HG02763 (cell line): ENCODE measurements around the gene TRIP11.
A peak's percentile ranks its signal among the peaks of the same experiment; 100 is the strongest.
"Not testable (repeated sequence)": the region's sequence is repeated elsewhere in the genome, so short reads cannot be mapped to it uniquely, and the experiment has no call there.

Experiments
- ATAC-seq: cut with Tn5 transposase; IDR thresholded peaks from one replicate; pipeline ENCODE4 v1.9.1; 2021; ENCODE audit warnings: mild to moderate bottlenecking, moderate library complexity; ENCODE audit not compliant: unreplicated experiment

Gene TRIP11

DNA sequence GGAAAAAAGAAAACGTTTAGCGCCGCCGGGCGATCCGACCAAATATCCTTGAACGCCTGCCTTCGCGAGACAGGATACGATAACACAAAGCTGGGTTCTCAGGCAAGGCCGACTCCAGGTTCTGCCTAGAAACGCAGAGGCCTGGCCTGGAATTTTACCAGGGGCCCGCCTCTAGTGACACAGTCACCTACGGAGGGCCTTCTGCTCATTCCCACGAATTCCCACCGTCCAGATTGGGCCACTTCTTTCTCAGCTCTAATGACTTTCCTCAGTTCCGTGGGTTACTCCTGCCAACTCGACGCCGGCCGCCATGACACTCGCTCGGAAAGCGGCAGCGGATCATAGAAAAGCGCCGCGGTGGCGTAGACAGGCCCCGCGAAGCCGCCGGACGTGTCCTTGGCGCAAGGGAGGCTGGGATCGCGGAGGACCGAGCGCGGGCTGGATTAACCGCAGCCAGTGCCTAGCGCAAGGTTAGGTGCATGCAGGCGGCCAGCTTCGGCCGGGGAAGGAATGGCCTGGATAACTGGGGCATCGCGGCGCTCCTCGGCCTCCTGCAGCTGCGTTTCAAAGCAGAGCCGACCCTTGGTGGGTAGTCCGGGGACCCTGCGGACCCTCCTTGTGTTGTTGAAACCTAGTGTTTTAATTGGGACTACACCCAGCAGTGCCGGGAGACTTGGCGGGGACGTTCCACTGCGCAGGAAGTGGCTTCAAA, at the start of gene TRIP11:
Gene TRIP11, minus strand, starts transcription at position 341 of the 712 bp plus-strand sequence. CDS start 374 bp downstream, outside the sequence.
- peak; percentile 98 for ATAC-seq

DNA sequence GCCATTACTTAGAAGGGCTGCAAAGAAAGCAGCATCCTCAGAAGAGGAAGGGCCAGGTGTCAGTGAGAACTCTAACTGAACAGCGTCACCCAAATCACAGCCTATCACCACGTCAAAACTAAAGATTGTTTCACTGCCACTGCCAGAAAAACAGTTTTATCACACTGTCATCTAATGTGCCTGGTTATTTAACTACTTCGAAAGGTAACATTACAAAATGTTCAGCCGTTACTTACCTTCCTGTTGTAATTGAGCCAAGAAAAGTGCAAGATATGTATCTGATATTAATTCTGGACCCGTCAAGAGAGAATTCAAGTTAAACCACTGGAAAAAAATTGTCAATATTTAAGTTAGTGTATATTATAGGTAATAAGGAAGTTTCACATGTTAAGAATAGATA, 48.6 kb upstream of the TRIP11 start:
- no peak for ATAC-seq

DNA sequence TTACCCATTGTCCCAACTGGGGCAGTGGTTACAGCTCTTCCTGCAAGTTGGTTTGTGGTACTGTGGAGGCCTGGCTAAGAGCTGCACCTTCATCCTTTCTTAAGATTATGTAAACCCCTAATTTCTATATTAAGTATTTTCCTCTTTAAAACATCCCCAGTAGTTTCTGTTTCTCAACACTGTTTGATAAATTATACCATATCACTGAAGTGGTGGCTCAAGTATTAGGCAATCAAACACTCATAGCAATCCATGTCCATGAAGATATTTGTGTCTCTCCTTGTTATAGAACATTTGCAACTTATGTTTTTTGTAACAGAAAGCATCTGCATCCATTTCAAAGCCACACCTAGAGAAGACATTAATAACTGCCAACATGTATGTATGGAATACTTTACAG, 34.7 kb upstream of the TRIP11 start:
- no peak for ATAC-seq

DNA sequence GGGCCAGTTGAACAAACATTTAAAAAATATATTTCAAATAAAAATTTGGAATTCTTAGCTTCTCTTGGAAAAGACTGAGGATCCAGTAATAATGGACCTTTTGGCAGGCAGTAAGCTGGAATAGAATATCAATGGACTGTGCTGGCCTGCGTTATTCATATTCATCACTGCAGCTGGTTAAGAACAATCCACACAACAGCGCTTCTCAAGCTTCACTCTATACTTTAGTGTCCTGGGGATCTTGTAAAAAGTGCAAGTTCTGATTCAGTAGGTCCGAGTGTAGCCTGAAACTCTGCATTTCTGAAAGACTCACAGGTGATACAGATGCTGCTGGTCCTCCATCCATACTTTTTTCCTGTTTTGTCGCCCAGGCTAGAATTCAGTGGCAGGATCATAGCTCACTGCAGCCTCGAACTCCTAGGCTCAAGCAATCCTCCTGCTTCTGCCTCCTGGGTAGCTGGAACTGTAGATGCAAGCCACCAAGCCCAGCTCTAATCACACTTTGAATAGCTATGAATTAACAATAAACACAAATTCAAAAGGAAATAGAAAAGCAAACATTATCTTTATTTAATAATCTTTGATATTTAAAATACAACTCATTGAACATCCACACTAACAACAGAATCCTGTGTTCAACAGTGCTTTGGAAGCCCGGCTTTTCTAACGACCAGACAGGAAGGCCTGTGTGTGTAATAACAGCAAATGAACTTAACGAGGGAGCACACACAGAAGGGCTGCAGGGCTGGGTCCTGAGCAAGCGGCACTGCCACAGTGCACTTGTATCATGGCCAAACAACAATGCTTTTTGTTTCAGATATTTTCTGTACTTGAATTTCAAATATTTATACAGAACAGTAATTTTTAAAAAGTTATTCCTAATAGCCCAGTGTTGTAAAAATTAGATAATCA, 18.4 kb upstream of the TRIP11 start:
- no peak for ATAC-seq

DNA sequence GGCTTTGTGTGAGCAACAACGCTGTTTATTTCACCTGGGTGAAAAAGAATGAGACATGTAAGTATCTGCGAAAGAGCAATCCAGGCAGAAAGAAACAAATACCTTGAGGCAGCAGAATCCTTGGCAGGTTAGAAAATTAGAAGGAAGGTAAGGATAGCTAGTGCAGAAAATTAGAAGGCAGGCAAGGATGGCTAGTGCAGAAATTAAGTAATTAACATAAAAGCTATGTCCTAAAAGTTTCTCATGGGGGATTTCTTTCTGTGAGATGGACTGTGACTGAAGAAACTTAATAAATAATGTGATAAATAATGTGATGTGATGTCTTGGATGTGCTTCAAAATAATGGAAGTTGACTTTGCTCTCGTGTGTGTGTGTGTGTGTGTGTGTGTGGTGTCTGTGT, 9.9 kb upstream of the TRIP11 start:
- no peak for ATAC-seq

DNA sequence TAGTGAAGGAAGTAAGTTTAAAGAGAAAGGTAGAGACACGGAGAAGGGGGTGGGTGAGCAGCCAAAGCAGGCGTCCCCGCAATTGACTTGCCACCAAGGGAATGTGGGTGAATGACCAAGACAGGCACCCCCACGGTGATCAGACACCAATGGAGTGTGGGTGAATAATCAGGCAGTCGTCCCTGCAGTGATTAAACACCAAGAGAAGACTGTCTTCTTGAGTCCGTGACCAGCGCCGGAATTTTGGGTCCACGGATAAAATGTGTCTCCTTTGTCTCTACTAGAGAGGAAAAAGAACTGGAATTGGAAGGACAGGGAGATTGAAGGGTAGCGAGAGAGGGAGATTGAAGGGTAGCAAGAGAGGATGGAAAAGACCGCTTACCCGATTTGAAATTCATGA, 9.4 kb upstream of the TRIP11 start:
- not testable (repeated sequence) for ATAC-seq

DNA sequence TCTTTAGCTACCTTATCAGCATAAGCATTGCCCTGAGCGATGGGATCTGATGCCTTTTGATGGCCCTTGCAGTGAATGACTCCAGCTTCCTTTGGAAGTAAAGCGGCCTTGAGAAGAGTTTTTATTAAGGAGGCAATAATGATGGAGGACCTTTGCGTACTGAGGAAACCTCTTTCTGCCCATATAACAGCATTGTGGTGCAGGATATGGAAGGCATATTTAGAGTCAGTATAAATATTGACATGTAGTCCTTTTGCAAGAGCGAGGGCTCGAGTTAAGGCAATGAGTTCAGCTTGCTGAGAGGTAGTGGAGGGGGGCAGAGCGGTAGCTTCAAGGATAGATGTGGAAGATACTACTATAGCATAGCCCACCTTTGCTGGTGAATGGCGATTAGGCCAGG, 6.0 kb upstream of the TRIP11 start:
- ATAC-seq: not testable (repeated sequence)

DNA sequence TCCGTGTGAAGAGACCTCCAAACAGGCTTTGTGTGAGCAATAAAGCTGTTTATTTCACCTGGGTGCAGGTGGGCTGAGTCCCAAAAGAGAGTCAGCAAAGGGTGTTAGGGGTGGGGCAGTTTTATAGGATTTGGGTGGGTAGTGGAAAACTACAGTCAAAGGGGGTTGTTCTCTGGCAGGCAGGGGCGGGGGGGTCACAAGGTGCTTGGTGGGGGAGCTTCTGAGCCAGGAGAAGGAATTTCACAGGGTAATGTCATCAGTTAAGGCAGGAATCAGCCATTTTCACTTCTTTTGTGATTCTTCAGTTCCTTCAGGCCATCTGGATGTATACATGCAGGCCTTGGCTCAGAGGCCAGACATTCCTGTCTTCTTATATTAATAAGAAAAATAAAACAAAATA, 1.9 kb upstream of the TRIP11 start:
- ATAC-seq: not testable (repeated sequence)

DNA sequence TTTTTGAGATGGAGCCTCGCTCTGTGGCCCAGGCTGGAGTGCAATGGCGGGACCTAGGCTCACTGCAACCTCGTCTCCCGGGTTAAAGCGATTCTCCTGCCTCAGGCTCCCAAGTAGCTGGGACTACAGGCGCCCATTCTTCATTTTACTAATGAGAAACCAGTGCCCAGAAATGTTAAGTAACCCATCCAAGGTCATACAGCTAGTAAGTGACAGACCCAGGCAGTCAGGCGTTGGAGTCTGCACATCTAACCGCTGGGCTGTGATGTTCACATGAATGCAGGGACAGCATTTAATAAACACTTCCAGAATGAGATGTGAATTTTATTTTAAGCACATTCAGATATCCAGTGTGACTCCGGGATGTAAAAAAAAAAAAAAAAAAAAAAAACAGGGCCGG, 1.3 kb upstream of the TRIP11 start:
- no peak for ATAC-seq

DNA sequence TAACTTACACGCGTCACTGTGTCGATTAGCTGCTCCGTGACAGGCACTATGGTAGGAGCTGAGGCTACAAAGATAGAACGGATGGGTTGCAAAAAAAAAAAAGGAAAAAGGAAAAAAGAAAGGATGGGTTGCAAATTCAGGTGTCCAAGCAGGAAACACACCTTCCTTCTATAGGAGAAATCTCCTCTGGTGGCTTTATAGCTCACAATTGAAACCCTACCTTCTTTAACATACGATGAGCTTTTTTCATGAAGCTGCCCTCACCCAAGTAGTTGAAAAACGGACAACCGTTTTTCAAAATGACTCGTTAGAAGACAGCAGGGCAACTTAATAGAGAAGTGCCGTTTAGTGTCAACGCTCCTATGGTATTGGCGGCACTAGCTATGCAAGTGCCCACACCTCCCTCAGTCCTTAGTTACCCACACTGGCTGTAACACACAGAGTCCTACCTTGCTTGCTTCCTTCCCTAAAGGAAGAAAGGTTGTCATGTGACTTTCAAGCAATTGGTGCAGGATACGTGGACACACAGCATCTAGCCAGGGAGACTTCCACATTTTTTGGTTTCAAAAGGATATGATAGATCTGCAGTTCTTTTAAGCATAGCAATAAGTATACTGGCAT, 682 bp upstream of the TRIP11 start:
- no peak for ATAC-seq

DNA sequence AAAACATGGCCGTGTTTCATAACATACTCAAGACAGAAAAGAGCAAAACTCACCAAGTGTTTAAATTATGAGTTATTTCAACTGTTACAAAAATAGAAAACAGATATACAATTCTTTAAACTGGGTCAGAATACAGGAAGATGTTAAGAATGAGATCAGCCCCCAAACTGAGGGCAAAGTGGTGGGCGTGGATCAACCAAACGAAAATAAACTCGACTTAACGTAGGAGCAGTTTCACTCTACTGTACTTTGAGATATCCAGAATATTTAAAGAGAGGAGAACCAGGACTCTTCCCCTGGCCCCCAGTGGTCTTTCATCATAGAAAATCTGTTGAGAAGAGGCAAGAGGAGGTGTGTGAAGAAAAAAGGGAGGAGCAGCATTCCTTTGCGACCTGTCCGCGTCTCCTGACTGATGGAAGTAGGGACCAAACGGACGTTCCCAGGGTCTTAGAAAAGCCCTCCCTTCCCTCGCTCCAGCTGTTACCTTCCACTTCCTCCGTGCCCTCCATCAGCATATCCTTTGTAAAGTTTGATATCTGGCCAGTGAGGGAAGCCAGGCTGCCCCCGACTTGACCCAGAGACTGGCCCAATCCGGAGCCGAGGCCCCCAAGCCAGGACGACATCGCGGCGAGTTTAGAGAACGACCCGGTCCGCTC, 668 bp downstream of the TRIP11 start:
- peak; percentile 12 for ATAC-seq

DNA sequence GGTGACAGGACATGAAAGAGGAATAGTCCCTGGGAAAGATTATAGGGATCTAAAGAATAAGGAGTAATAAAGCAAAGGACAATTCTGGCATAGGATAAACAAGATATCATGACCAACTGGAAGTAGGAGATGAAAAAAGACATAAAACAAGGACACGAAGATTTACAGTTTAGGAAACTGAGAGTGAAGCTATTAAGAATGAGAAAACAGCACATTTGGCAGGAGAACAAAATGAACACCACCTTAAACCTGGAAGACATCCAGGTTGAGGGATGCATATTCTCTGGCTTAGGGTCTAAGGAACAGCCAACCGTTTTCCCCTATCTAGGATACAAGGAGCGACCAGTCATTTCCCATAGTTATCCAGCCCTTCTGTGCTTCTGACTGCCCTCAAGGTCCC, 1.9 kb downstream of the TRIP11 start:
- no peak for ATAC-seq

DNA sequence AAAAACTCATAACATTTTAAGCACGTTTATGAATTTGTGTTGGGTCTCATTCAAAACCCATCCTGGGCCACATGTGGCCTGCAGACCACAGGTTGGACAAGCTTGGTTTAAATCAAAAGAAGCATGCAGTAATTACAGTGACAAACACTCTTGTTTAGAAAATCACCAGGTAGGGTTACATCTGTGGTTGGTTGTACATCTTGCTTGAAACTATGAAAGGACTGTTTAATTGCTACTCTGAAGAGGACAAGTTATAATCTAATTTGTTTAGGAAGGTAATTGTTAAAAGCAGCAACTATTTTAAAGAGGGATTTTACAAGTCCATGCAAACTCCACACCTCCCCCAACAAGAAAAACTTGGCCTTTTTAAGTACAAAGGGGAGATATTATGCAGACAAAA, 4.0 kb downstream of the TRIP11 start:
- no peak for ATAC-seq

DNA sequence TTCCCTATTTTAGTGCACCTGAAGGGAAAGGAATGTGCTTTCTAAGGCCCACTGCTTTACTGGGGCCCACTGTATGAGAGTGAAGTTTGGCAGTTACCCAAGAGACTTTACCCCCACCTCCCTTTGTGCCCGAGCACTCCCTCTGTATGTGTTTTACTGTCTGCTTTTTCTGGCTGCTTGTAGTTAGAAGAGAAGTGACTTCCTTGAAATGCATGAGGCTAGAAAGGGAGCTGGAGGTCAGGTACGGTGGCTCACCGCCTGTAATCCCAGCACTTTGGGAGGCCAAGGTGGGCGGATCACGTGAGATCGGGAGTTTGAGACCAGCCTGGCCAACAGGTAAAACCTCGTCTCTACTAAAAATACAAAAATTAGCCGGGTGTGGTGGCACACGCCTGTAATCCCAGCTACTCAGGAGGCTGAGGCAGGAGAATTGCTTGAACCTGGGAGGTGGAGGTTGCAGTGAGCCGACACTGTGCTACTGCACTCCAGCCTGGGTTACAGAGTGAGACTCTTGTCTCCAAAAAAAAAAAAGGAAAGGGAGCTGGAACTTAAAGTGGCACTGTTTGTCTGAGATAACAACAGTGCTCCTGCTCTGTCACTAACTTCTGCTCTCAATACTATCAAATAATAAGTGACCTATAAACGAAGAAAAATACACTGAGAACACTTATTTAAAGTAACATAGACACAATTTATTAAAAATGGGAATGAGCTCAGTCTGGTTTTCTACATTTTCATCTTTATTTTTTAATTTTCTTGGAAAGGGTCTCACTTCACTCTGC, 5.8 kb downstream of the TRIP11 start:
- no peak for ATAC-seq

DNA sequence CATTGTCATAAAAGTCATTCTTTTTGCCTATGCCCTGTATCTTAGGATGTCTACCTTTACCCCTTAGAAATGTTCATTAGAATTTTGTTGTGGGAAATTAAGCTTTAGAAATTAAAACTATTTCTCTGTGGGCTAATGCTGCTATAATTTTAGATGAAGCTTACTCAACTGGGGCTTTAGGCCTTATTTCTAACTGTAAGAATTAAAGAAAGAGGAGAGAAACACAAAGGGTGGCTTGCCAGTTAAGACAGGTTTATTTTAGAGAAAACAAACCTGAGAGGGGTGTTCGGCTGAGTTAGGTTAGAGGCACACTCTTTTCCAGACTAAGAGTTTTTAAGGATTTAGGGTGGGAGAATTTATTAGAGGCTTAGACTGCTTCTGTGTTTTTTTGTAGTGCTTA, 6.4 kb downstream of the TRIP11 start:
- ATAC-seq: no peak

DNA sequence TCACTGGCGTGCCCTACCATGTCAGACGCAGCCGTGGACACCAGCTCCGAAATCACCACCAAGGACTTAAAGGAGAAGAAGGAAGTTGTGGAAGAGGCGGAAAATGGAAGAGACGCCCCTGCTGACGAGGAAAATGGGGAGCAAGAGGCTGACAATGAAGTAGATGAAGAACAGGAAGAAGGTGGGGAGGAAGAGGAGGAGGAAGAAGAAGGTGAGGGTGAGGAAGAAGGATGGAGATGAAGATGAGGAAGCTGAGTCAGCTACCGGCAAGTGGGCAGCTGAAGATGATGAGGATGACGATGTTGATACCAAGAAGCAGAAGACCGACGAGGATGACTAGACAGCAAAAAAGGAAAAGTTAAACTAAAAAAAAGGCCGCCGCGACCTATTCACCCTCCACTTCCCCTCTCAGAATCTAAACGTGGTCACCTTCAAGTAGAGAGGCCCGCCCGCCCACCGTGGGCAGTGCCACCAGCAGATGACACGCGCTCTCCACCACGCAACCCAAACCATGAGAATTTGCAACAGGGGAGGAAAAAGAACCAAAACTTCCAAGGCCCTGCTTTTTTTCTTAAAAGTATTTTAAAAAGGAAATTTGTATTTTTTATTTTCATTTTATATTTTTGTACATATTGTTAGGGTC, 13.2 kb downstream of the TRIP11 start:
- no peak for ATAC-seq

DNA sequence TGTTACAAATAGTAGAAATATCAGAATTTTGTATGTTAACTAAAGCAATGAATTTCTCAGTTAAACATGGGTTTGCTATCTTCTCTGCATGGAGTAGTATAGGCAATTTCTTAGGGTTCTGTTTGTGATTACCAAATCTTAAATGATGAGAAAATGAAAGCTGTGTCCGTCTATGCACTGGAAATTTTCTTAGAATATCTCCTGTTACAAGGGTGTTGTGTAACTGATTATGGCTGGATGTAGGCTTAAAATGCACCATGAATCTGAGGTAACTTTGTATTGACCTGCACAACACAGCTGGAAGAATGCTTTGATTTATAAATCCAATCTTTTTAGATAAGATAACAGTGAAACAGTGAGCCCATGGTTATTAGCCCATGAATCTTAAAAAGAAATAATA, 17.8 kb downstream of the TRIP11 start:
- no peak for ATAC-seq

DNA sequence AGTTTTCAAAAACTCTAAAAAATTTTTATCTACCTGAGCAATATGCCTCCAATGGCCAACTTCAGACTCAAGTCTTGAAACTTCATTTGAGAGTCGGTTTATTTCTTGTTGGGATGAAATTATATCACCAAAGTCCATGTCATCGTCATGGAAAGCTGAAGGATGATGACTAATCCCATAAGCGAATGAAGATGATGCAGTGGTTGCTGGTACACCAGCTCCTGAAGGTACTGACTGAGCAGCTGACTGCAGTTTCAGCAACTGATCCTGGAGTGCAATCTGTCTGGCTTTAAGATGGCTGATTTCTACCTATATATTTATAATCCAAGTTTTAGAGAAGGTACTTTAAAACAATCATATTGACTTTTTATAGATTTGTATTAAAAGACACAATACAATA, 18.3 kb downstream of the TRIP11 start:
- ATAC-seq: no peak

DNA sequence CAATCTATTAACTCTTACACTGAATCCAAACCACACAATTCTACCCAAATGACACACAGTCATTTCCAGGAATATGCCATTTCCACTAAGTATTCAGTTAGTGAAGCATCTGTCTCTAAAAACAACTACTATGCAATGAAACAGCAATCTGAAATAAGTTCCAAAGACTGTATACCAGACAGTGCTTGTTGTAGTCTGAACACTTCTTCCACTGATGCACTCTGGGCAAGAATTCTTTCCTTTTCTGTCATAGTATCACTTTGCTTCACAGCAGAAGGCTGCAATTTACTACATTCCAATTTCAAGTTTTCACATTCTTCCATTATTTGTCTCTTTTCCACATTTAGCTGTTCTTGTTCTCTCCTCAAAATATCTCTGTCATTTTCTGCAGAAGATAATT, 25.8 kb downstream of the TRIP11 start:
- no peak for ATAC-seq
